Measurements from ENCODE around the gene TBC1D2.
"Not testable (repeated sequence)": the region's sequence is repeated elsewhere in the genome, so short reads cannot be mapped to it uniquely, and the experiment has no call there.

The TBC1D2 gene, protein sequence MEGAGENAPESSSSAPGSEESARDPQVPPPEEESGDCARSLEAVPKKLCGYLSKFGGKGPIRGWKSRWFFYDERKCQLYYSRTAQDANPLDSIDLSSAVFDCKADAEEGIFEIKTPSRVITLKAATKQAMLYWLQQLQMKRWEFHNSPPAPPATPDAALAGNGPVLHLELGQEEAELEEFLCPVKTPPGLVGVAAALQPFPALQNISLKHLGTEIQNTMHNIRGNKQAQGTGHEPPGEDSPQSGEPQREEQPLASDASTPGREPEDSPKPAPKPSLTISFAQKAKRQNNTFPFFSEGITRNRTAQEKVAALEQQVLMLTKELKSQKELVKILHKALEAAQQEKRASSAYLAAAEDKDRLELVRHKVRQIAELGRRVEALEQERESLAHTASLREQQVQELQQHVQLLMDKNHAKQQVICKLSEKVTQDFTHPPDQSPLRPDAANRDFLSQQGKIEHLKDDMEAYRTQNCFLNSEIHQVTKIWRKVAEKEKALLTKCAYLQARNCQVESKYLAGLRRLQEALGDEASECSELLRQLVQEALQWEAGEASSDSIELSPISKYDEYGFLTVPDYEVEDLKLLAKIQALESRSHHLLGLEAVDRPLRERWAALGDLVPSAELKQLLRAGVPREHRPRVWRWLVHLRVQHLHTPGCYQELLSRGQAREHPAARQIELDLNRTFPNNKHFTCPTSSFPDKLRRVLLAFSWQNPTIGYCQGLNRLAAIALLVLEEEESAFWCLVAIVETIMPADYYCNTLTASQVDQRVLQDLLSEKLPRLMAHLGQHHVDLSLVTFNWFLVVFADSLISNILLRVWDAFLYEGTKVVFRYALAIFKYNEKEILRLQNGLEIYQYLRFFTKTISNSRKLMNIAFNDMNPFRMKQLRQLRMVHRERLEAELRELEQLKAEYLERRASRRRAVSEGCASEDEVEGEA
- 7.8 to 13.1 reads per million in 2 donors for total RNA-seq

DNA sequence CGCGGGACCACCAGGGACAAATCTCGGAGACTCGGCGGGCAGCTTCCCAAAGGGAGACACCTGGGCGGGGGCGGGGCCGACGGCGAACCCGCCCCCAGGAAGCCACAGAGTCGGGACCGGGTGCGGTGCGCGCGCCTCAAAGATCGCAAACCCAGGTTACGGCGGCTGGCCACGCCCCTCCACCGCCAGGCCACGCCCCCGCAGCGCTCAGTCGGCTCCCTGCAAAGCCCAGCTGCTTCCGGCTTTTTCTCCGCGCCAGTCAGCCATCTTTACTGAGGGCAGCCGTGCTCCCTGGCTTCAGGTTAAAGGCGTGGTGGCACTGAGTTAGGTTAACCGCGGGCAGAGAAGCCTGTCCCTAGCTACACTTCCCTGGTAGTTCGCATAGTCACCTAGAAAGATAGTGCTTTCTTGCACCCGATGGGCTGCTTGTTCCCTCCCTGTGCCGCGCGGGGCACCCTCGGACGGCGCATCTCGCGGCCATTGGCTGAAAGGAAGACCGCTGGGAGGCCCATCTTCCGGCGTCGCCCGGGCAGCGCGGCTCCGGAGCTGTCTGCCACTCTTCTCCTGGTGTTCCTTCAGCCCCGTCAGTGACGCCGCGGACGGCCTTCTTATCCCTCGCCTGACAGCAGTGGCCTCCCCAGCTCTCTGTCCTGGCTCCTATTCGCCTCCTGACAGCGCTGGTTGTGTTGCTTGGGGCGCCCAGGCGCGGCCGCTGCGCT lies at the start of gene TBC1D2:
Gene TBC1D2 (minus strand): TSS at position 72 of the 719 bp plus-strand sequence. CDS start 108 bp downstream, outside the sequence.
- DNase-seq: peak; percentile 96 to 97 (median 97)

DNA sequence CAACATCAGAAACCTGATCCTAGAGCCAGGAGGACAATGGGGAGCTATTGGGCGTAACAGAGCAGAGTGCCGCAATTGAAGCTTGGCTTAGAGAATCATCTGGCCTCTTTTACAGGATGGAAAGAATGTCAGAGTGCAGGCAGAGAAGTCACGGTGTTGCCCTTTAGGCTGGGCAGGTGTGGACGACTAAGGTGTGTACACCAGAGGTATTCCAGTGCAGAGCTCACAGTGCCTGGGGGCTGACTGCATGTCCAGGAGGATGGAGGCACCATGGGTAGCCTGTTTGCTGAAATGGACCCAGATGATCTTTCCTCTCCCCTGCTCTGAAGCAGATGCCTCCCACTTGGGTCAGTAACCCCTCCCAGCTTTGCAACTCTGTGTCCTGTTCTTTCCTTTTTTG lies 48.9 kb upstream of the TBC1D2 start:
- no peak for DNase-seq

DNA sequence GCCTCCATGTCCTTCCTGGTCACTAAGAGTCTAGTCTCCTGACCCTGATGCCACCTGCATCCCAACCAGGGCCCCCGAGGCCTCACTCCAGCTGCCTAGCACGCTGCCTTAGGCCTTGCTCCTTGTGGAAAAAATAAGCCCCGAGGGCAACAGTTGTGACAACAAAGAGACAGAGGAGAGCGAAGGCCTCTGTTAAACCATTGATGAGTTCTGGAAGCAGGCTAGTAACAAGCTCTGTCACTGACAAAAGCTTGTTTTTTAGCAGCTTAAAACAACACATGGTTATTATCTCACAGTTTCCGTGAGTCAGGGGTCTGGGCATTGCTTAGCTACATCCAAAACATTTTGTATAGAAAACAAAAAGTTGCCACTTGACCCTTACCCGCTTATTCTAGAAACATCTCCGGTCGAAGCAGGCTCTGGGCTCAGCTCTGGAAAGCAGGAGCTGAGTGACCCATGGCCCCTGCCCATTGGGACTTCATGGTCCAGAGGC lies 48.2 kb upstream of the TBC1D2 start:
- no peak for DNase-seq

DNA sequence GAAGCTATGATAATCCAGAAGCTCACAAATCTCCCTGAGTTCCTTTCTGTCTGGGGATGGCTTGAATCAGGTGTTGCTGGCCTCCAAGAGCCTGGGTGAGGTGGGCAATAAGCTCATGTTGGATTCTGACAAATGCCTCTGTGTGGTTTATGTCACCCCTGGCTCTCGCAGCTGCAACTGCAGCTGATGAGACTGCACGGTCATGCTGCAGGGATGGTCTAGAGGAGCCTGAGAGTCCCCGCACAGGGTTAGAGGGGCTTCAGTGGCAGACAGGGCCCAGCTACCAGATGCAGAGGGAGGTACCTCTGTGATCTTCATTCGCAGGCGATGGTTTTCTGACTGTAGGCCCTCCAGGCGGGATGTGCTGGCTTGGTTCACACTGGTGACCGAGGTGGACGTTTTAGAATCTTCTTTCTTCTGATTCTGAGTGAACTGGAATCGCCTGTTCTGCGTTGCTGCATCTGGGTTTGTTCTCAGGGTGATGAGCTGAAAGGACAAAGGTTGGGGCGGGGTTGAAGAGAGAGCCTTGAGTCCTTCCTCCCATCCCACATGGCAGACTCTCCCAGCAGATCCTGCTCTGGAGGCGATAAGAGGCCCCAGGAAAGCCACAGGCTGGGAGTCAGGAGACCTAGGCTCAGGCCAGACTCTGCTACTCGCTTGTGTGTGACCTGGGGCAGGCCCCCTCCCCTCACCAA lies 47.6 kb upstream of the TBC1D2 start:
- DNase-seq: no peak

DNA sequence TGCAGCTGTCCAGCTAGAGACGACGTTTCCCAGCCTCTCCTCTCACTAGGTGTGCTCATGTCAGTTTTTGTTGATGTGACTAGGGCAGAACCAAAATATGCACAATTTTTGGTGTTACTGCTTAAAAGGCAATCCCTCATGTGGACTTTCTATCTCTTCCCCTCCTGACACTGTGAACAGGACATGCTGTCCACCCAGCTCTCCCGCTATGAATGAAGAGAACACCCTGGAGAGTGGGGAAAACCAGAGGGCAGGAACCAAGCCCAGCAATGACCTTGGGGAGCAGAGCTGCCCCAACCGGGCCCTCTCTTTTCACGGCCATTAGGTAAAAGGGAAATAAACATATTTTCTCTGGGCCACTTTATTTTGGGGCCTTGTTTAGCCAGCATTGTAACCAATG lies 46.7 kb upstream of the TBC1D2 start:
- no peak for DNase-seq

DNA sequence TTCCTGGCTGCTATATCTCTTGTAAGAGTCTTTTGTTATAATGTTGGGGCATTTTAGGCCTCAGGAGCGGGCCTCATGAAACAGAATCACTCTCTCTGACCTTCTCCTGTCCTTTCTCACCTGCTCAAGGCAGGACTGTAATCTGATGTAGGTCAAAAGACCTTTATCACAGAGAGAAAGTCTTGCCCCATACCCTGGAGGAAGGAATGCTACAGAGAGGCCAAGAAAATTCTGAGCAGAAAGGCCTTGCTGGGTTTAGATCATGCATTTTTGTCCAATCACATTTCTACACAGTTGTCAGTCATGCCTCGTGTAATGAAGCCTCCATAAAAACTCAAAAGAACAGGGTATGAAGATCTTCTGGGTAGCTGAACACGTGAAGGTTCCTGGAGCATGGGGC lies 45.2 kb upstream of the TBC1D2 start:
- DNase-seq: no peak

DNA sequence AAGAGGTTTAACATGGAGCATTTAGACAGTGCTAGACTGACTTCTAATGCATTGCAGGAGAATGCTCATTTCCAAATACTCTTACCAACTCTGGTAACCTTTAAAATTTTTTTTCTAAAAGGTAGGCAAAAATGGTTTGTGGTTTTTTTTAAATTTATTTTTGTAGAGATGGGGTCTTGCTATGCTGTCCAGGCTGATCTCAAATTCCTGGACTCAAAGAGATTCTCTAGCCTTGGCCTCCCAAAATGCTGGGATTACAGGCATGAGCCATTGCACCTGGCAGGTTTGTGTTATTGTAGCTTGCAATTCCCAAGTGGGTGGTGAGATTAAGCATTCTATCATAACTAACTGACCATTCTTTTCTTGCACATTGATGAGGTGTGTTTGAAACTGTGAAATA lies 43.0 kb upstream of the TBC1D2 start:
- DNase-seq: no peak

DNA sequence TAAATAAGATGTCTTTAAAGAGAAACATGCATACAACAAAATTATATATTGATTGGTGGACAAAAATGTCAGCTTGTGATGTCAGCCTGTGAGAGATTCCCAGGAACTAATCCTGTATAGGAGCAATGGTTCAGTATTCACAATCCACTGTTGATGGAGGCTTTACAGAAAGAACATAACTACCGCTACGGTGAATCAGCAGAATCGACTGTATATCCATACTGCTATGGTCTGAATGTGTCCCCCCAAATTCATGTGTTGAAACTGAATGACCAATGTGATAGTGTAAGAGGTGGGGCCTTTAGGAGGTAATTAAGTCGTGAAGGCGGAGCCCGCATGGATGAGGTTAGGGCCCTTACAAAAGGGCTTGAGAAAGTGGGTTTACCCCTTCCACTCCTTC lies 40.4 kb upstream of the TBC1D2 start:
- no peak for DNase-seq

DNA sequence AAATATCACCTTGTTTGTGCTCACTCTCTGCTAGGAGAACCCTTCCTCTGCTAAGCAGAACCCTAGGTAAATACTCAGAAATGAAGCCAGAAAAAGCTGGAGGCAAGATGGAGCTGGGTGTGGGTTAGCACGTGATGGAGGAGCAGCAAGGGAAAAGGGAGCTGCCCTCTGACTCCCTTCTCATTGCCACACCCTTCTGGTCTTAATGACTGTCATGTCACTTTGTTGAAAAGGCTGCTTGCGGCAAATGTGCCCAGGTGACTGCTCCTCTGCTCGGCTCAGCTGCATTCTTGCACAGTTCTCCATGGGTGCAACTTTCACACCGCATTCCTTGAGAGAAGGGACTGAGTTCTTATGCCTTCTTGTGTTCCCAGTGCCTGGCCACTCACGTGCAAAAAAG lies 36.4 kb upstream of the TBC1D2 start:
- no peak for DNase-seq

DNA sequence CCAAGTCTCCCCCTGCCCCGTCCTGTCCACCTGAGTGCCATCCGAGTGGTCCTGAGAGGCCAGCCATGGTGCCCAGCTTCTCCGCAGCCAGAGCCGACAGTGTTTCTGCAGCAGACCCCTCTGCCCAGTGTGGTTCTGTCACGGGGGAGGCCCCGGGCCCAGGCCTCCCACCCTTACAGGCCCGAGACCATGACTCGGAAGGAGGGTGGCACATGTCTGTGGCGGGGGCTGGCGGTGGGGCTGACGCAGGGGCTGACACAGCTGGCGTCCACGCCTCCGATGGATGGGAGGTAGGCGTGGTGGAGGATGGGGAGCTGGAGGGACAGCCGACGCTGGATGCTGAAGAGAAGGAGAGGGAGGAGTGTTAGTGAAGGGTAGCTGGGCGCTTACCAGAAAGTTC lies 35.0 kb upstream of the TBC1D2 start:
- DNase-seq: no peak

DNA sequence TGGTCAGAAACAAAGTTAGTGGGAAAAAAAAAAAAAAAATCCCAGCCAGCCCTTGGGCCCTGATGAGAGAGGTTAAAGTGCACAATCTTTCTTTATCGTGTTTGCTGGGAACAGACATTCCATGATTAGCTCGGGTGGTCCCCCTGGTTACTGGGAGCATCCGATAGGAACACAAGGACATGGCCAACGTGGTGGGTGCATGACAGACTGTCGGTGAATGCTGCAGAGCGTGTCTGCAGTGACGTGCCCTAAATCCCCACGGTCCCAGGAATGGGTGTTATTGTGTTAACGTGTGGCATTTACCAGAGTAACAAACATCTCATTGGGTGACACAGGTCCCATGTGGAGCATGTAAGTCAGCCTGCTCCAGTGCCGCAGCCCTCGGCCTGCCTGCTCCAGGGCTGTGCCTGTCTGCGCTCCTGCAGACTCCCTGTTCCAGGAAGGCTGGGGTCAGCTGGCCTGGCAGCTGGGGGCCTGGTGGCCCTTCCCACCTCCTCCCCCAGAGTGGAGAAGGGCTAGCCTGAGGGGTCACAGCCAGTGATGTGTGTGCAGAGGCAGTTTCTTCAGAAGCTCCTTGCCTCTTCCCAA lies 34.3 kb upstream of the TBC1D2 start:
- no peak for DNase-seq

DNA sequence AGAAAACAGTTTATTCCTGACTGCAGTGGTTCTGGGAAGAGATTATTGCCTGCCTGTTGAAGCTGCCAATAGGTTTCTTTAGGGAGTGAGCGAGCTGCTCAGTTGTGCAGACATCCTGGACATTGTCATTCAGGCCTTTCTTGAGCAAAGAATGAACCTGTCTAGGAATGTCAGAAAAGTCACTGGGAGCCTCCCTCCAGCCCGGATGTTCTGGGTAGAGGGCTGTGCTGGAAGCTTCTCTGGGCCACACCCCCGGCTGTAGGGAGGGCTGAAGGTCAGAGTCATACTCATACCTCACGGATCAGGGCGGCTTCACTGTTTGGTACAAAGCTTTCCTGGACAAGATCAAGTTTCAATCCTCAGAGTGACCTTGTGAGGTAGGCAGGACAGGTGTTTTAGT lies 33.4 kb upstream of the TBC1D2 start:
- no peak for DNase-seq

DNA sequence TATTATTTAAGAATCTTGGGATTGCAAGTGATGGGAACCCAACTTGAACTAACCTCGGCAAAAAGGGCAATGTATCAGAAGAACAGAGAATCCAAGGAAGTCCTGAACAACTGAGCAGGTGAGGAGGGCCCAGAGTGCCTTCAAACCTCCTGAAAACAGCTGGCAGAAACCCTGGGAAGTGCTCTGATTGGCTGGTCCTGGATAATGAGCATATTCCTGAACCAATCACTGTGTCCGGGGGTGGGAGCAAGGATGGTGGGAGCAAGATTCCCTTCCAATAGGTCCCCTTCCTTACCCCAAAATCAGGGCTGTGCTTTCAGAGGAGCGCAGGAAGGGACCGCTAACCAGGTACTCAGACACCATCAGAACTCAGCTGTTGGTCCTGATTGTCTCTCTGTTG lies 31.9 kb upstream of the TBC1D2 start:
- no peak for DNase-seq

DNA sequence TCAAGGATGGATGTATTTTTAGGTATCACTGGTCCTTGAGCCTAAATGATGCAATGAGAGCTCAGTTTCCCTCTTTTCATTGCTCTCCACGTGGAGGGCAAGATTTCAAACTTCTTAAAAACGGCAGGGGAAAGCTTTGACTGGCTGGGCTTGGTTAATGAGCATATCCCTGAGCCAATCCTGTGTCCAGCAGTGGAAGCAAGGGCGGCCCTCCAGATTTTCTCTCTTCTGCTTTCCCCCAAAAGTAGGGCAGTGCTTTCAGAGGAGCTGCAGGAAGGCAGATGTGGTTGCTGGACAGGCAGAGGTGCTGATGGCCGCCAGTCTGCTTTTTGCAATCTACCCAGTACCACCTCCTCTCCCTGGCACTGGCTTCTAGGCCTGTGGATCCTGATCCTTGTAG lies 30.0 kb upstream of the TBC1D2 start:
- DNase-seq: no peak

DNA sequence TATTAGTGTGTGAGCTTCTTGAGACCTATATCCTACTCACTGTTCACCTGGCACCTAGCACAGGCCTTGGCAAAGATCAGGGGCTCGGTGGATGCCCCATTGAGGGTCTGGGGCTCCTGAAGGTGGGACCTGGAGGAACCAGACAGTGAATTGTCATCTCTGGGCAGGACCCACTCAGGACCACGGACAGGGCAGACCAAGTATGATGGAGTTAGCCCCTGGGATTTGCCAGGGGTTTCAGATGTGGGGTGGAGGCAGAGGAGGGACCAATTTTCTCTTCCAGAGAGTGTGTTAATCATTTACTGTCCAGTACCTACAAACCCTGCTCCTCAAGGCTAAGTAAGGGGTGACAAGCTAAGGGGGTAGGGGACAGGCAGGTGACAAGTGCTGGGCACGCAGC lies 29.3 kb upstream of the TBC1D2 start:
- DNase-seq: no peak

DNA sequence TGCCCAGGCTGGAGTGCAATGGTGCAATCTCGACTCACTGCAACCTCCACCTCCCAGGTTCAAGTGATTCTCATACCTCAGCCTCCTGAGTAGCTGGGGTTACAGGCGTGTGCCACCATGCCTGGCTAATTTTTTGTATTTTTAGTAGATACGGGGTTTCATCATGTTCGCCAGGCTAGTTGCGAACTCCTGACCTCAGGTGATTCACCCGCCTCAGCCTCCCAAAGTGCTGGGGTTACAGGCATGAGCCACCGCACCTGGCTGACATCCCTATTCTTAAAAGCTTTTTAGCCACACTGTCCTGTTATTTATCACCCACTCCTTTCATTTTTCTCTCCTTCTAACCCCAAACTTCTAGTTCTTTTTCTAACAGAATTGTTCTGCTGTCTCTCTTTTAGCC lies 27.7 kb upstream of the TBC1D2 start:
- DNase-seq: not testable (repeated sequence)

DNA sequence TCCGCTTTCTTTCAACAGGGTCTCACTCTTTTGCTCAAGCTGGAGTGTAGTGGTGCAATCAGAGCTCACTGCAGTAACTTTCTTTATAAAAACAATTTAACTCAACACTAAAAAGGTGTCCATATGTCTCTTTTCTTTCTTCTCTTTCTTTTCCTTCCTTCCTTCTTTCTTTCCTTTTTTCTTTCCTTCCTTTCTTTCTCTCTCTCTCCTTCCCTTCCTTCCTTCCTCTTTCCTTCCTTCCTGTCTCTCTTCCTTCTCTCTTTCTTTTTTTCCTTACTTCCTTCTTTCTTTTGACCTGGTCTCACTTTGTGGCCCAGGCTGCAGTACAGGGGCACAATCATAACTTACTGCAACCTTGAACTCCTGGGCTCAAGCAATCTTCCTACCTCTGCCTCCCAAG lies 25.8 kb upstream of the TBC1D2 start:
- DNase-seq: no peak

DNA sequence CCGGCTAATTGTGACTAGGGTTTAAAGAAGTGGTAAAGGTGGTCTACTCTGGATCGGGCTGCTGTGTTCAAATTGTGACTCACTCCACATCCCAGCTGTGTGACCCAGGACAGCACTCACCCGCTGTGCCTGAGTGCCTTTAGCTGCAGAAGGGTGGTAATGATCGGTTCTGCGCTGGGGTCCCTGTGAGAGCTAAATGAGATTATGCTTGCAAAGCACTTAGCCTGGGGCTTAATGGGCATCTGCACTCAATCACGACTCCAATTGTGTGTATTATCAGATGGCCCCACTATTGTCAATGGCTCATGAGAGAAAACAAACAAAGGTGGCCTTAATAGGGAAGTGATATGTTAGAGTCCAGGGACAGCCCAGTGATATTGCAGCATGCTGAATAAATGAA lies 25.1 kb upstream of the TBC1D2 start:
- no peak for DNase-seq

DNA sequence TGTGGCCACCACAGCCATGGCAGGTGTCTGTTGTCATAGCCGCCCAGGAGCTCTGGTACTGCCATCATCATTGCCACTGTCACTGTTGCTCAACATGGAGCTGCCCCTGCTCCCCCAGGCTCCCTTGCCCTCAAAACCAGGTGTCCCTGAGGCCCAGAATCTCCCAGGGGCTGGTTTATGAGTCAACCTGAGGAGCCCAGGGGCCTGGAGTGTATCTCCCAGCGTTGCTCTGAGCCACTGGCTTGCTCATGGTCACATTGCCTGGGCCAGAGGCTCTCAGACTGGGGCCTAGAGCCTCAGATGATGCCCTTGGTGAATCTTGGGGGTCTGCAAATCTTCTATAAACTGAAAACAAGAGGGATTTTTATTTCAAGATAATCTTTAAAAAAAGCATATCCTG lies 24.7 kb upstream of the TBC1D2 start:
- DNase-seq: no peak

DNA sequence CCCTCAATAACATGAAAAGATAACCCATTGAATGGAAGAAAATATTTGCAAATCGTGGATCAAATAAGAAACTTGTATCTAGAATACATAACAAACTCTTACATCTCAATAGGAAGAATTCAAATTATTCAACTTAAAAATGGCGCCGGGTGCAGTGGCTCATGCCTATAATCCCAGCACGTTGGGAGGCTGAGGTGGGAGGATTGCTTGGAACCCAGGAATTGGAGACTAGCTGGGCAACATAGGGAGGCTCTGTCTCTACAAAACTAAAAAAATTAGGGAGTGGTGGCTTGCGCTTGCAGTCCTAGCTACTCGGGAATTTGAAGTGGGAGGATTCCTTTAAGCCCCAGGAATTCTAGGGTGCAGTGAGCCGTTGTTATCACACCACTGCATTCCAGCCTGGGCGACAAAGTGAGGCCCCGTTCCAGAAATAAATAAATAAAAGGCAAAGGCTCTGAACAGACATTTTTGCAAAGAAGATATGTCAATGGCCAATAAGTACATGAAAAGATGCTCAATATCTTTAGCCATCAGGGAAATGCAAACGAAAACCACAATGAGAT lies 21.5 kb upstream of the TBC1D2 start:
- no peak for DNase-seq

DNA sequence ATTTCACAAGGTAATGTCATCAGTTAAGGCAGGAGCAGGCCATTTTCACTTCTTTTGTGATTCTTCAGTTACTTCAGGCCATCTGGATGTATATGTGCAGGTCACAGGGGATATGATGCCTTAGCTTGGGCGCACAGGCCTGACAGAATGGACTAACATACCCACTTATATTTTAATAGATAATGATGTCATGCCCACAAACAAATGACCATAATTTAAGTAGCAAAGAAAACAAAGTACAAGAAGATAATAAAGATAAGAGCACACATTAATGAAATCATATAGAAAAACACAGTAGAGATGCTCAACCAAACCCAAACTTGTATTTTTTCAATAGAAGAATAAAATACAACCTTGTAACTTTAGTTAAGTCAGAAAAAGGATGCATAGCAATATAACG lies 19.7 kb upstream of the TBC1D2 start:
- DNase-seq: no peak

DNA sequence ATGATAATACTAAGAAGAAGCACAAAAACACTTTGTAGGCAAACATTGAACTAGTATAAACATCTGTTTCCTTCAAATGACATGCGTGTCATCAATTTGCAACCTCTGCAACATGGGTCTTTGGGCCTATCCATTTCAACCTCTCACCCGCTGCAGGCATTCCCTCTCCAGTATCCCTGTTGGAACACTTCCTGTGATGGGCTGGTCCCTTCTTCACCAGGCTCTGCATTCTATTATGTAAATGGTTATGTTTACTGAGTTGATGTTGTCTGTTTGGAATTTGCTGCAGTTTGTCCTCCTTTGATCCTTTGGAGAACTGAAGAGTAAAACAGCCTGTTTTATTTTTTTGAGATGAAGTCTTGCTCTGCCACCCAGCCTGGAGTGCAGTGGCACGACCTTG lies 16.6 kb upstream of the TBC1D2 start:
- DNase-seq: no peak
